ENCODE measurements around the gene LRIT2.

LRIT2 gene, protein sequence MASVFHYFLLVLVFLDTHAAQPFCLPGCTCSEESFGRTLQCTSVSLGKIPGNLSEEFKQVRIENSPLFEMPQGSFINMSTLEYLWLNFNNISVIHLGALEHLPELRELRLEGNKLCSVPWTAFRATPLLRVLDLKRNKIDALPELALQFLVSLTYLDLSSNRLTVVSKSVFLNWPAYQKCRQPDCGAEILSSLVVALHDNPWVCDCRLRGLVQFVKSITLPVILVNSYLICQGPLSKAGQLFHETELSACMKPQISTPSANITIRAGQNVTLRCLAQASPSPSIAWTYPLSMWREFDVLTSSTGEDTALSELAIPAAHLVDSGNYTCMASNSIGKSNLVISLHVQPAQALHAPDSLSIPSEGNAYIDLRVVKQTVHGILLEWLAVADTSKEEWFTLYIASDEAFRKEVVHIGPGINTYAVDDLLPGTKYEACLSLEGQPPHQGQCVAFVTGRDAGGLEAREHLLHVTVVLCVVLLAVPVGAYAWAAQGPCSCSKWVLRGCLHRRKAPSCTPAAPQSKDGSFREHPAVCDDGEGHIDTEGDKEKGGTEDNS

DNA sequence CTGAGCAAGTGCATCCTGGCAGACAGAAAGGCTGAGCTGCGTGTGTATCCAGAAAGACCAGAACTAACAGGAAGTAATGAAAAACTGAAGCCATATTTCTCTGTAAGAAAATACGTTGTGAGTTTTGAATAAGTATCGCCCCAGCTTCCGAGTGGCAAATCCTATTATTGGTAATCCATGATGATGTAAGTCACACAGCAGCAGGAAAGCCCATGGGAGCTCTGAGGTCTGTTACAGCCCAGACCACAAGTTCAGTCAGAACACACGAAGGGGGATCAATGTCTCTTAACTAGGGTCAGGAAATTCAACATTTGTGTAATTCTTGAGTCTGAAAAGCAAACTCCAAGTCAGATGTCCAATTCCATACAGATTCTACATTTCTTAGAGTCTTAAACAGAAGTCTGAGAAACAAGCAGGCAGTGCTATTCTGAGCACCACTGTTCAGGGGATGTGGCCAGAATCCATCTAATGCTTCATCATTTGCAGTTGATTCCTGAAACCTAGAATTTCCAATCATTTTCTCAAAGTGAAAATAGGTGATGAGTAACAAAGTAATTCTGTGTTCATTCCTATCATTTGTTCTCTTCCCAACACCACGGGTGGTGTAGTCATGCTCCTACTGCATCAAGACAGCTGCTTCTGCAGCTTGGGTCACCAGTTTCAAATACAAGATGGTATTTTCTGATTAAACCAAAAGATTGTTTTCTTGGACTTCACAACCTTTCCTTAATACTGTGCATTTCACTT lies at the start of gene LRIT2:
LRIT2 (minus strand) TSS at position 118 of the 747 bp plus-strand sequence; CDS start at position 94, 24 bp downstream.
- FAIRE-seq = no peak

DNA sequence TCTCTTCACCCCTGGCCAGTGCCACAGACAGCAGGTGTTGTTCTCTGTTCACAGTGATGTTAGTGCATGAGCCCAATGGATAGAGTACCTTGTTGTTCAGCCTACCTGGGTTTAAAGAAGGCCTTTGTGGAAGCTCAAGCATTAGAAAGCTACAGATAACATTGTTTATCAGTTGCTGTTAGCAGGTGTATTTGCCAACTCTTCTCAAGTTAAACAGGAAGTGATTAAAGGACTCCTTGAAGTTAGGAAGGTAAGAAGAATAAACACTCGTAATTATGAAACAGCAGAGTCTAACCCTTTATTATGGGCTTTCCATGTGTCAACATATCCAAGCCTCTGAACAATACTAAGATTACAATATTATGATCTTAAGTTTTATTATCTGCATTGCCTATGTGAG lies 45.4 kb upstream of the LRIT2 start:
- FAIRE-seq = no peak

DNA sequence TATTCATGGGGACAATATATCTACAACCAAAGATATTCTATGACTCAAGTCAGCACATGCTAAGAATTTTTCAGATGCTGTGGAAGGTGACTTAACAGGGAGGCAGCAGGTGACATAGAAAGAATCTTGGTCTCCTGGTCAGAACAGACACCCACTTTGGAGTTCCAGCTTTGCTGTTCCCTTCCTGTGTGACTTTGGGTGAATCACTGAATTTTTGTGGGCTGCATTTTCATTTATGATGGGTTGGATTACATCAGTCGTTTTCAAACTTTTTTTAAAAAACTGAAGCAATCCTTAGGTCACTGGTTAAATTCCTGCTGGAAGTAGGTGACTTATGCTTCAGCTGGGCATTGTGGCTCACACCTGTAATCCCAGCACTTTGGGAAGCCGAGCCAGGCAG lies 44.4 kb upstream of the LRIT2 start:
- FAIRE-seq = no peak

DNA sequence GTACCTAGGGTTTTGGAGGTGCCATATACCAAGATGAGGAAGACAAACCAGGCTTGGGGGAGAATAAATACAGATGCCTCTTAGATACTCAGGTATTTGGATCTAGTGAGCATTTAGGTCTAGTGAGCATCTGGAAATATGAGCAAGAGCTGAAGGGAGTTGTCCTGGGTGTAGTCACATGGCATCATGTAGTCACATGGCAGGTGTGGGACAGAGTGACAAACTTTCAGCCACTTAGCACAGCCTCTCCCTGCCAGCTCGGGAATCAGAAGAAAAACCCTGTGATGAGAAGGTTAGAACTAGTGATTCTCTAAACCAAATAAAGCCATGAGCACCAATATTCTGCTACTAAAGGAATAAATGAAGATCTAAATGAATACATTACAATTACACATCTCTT lies 43.8 kb upstream of the LRIT2 start:
- FAIRE-seq = no peak

DNA sequence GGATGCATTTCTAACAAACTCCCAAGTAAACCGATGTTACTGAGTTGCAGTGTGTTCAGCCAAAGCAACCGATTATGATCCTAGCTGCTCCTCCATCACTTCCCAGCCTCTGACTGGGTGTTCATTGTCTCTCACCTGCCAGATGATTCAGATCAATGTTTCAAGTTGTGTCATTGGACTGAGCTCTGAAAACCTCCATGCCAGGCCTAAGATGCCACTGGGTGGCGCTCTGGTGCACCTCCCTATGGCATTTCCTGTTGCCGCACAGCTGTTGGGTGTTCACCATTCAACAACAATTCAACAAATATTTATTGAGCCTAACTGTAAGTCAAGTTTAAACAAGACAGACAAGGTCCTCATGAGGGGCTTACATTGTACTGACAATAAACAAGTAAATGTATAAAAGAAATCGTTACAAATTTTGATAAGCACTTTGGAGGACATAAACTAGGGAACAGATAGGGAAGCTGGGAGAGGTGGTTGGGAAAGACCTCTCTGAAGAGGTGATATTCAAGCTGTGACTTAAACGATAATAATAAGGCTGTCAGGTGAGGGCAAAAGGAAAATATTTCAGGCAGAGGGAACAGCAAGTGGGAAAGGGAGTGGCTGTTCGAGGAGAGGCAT lies 42.3 kb upstream of the LRIT2 start:
- no peak for FAIRE-seq

DNA sequence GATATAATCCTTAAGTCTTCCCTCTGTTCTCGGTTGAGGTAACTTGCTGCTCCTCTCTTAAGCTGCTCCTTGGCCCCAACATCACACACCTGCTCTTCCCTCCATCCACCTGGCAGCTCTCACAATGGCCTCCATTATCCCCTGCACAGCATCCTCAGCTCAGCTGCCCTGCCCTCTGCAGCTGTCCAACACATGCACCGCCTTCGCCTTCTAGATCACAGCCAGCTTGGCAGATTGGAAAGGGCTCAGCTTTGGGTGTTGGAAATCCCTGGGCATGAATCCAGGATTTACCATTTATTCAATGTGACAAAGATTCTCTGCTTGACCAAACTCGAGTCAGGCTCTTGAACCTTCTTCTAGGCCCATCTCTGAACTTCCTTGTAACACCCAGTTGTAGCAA lies 40.1 kb upstream of the LRIT2 start:
- FAIRE-seq = no peak

DNA sequence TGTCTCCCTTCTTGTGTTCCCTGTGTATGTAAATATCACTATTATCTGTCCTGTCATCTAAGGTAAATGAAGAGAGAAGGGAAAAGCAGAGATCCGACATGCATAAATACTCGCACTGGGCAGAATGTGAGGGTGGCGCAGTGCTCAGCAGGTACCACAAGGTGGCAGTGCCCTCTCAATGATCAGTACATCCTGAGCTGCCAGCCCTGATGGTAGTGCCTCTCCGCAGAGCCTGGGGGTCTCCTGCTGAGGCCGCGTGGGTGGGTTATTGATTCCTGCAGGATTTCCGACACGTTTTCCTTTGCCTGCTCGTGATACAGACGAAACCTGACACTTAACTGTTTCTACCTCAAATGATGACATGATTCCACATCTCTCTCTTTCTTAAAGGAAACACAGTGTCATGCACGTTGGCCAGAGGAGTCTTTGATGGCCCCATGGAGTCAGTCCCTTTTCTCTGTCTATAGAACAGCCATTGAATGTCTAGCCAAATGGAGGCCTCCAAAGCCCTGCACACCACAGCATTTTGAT lies 39.3 kb upstream of the LRIT2 start:
- no peak for FAIRE-seq

DNA sequence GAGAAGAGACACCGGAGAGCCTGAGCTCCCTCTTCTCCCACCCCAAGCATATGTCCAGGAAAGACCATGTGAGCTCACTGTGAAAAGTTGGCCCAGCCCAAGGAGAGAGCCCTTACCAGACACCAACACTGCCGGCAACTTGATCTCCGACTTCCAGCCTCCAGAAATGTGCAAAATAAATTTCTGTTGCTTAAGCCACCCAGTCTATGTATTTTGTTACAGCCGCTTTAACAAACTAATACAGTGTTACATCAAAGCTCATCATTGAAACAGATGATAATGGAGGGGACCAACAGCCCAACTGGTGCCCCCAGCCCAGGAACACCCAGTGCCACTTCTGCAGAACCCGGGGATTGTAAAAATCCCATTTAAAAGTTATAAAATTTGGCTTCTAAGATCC lies 38.4 kb upstream of the LRIT2 start:
- no peak for FAIRE-seq

DNA sequence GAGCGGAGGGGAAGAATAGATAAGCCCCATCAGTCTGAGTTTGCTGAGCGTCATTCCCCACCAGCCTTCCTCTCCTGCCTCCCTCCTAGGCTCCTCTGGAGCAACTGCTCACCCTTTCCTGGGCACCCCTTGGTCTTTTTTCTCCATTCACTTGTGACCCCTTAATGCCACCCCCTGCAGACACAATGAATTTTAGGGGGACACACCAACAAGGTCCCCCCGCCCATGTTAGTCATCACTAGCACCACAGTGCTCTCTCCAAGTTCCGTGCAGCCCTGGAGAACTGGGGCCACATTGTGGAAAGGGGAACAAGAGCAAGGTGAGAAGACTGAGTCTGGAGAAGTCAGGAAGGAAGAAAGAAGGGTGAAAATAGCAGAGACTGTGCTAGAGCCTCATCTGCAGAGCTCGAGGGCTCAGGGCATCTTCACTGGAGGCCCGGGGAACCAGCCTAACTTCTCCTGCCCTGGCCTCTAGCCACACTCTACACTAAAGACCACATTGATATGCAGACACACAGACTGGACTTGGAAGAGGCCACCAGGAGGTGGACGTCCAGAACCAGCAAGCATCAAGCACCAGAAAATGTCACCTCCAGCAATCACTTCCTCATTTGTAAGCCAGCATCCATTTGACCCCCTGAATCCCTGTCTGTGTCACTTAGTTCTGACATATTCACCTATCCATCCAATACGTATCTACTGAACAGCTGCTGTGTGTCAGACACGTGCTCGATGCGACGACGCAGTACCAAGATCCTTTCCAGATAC lies 37.0 kb upstream of the LRIT2 start:
- FAIRE-seq = no peak

DNA sequence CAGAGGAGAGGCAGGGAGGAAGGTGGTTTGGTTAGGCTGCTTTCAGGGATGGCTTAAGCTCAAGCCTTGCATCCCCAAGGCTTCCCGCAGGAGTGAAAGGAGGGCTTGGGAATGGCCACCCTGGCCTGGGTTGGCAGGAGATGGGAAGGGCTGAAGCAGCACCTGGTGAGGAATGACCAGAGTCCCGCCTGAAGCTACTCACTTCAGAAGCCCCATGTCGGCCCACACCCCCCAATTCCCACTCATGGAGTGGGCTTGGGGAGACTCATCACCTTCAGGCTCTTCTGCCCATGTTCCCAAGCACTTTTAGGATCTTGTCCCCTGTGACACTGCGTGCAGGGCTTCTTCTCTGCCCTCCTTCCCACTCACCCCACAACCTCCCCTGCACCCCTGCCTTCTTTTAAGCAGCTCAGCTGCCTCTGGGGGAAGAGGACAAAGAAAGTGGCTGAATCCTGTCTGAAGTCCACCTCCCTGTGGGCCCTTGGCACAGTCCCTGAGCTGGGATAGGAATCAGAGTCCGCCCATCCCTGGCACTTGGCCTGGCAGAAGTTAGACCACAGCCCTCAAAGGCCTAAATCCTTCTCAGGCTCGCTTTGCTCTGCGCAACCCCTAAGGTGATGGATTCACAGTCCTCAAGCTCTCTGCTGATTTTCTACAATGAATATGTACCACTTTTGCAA lies 36.0 kb upstream of the LRIT2 start:
- FAIRE-seq = no peak

DNA sequence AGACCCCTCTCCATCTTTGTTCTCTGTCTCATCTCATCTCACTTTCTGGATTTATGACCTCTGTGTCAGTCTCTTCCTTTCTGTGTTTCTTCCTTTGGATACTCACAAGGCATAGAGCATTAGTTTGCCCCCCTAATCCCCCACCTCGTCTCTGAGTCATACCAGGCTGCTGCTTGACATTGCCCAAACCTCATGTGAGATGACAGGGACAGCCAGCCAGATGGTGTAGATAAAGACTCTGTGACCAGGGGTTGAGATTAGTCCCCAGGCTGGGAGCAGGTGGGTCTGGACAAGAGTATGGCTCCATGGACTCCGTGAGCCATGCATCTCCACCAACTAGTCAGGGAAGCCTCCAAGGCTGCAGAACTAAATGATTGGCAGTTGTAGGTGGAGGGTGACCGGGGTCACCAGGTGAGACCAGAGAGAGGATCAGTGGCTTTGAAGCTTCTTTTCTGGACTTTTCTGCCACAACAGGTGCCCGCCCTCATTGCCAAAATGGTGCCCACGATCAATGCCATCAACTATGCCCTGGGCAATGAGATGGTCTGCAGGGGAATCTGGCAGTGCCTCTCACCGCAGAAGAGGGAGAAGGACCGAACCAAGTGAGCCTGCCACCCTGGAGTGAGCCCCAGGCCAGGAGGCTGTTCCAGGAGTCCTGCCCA lies 32.8 kb upstream of the LRIT2 start:
- no peak for FAIRE-seq

DNA sequence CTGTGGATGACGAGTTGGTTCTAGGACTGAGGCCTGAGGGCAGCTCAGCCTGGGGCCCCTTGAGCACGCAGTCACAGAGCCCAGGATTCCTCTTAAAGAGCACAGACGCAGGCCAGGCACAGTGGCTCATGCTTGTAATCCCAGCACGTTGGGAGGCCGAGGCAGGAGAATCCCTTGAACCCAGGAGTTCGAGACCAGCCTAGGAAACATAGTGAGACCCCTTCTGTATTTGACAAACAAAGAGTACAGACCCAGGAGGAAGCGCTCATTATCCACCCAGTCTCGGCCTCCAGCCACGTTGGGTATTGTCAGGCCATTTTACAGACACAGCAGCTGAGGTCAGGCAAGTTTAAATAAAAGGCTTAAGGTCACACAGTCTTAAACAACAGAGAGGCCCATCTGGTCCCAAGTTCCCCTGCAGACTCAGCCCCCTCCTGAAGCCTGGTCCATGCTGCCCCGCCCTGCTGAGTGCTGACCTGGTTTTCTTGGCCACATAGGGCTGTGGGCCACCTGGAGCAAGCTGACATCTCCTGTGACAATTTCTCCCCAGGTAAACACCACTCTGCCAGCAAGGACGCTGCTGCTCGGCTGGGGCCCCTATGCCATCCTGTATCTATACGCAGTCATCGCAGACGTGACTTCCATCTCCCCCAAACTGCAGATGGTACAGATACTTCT lies 32.1 kb upstream of the LRIT2 start:
- no peak for FAIRE-seq

DNA sequence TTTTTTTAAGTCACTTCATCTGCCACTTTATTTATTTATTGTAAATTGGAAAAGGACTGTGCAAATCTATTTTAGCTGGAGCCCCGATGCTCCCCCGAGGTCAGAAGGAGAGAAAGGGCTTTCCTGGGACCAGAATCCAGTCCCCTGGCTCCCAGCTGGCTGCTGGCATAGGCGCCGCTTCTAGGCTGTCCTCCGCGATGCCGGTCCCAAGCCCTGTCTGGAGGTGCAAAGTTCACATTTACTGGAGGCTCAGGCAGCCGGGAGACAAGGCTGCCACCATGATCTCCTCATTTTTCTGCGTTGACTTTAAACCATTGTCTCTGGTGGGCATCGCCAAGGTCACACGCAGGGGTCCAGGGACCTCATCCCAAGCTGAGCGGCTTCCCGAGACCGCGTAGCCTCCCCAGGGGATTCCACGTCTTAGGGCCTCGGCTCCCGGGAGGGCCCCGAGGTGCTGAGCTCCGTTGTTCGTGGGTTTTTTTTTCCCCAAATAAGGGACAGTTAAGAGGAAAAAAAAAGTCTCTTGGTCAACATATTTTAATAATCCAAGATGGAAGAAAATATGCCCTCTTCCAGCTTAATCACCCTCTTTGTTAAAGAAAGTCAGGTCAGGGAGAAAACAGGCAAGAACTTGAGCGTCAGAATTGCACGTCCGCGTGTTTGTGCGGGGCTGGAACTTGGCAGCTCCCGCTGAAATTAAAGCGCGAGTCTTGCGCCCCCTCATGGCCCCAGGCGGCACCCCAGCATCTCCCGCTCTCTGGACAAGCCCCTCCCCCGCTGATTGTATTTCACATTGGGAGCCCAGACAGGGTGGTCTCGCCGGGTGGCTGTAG lies 31.4 kb upstream of the LRIT2 start:
- no peak for FAIRE-seq

DNA sequence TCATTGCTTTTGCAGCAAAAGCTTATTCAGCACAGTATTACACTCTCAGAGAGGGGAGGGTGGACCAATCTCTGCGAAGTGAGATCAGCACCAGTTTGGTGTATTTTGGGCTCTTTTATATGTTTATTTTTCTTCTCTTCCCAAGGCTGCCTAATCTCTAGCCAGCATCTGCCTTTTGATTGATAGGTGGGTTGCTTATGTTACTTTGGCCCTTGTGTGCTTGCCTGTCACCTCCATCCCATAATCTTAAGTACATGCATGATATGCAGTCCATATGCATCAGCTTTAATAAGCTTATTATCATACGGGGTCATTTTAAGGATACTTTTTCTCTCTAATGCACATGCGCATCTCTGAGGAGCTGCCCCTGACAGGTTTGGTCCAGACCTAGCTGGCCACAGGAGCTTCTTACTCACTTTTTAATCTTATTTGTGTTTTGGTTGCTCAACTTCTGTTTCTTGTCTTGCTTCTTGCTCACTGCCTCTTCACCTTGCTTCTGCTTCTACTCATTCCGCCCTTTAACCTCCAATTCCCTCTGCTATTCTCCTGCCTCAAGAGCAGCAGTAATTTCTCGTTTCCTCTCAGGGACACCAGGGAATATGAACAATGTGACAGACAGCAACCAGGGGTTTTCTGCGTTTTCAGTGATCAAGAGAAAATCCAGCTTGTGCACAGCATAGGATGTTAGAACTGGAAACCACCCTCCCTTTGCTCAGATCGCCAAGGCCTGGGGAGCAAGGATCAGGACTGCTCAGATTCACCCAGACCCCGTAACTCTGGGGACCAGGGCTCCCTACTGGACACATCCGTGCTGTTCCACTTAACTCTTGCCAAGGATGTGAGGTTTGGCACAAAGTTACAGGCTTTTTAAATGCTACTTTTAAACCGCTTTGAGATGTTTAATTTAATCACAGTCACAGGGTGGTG lies 29.5 kb upstream of the LRIT2 start:
- FAIRE-seq = no peak

DNA sequence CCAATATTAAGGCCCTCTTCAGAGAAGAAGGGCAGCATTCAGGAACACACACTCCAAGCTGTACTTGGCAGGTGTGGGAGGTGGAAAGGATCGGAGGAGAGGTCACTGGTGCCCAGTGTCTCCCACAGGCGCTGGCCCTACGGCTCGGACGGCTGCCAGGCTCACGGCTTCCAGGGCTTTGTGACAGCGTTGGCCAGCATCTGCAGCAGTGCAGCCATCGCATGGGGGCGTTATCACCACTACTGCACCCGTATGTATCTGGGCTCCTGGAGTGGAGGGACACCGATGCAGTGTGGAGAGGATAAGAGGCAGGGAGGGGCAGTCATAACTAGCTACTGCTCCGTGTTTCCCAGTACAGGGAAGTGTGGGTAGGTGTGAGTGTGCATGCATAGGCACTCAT lies 23.4 kb upstream of the LRIT2 start:
- no peak for FAIRE-seq

DNA sequence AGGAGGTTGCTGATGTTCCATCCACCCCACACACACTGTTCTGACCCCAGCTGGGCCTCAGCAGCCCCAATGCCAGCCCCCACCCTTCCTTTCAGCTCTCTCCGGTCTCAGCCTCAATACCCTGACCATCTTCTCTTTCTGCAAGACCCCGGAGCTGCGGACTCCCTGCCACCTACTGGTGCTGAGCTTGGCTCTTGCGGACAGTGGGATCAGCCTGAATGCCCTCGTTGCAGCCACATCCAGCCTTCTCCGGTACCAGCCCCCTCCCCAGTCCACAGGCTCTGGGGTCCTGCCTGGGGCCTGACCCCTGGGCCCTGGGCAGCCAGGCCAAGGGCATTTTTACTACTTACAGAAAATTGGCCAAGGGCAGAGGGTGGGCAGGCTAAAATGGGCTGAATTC lies 22.2 kb upstream of the LRIT2 start:
- FAIRE-seq = no peak

DNA sequence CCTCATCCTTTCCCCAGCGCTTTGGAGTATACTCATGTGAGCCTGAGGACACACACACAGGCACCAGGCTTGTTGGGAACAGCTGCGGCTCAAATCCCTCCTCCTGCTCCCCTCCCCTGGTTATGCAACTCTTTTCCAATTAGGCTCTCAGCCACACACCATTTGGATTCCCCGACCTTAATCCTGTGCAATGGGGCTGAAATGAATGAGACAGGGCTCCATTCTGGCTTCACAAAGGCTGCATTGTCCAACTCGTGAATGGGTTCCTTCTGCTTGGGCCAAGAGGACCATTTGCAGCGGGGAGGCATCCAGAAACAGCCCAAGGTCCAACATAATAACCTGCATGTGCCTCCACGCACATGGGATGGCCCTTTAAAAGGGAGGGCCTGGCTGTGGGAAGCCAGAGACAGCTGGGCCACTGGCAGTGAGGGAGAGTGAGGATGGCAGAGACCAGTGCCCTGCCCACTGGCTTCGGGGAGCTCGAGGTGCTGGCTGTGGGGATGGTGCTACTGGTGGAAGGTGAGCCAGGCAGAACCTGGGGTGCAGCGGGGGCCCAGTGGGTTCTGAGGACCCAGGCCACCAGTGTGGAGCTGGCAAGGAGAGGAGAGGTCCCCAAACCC lies 19.4 kb upstream of the LRIT2 start, which contains the start of gene RGR:
RGR (plus strand) TSS at position 403 of the 620 bp plus-strand sequence; CDS start at position 441, 38 bp downstream.
- FAIRE-seq = no peak

DNA sequence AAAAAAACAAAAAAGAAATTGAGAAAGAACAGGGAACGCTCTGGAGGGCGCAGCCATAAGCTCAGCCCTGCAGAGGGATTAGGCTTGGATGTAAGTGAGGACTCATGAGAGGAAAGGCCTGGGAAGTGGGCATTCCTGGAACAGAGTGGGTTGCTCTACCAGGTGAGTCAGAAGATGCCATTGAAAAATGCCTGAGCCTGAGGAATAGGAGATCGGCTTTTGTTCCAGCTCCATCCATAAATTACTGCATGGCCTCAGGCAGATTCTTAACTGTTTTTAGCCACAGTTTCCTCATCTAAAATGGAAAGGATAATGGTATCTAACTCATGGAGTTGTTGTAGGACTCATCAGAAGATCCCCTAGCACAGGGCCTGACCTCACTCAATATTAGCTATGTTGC lies 18.4 kb upstream of the LRIT2 start:
- FAIRE-seq = no peak

All from colon (tissue), 2 donors.